Nephron progenitor cell (in vitro differentiated cells): Measurements from ENCODE around the gene ADGRB2.

Source experiments
- DNase-seq: peaks from one replicate; pipeline ENCODE4 v3.0.0; 2021
- H3K27ac Mint-ChIP-seq: 2 replicates; pipeline ENCODE4 v1.8.0; 2021; ENCODE audit warnings: mild to moderate bottlenecking, moderate library complexity, mixed read lengths
- H3K27me3 Mint-ChIP-seq: 2 replicates; pipeline ENCODE4 v1.8.0; 2021; ENCODE audit warnings: mild to moderate bottlenecking, low read depth, mixed read lengths; ENCODE audit not compliant: poor library complexity
- H3K36me3 Mint-ChIP-seq: 2 replicates; pipeline ENCODE4 v1.8.0; 2021; ENCODE audit warnings: low read depth, mixed read lengths
- H3K4me1 Mint-ChIP-seq: 2 replicates; pipeline ENCODE4 v1.8.0; 2021; ENCODE audit warnings: mixed read lengths
- H3K4me3 Mint-ChIP-seq: 2 replicates; pipeline ENCODE4 v1.8.0; 2021; ENCODE audit warnings: mild to moderate bottlenecking, moderate library complexity, mixed read lengths
- H3K9me3 Mint-ChIP-seq: 2 replicates; pipeline ENCODE4 v1.8.0; 2021; ENCODE audit warnings: mild to moderate bottlenecking, moderate library complexity, mixed read lengths
- CTCF ChIP-seq: fragments of 200-600 bp; sonication (generic); IDR thresholded peaks from 2 replicates; pipeline ENCODE4 v1.5.0; 2021; ENCODE audit warnings: antibody characterized with exemption

ADGRB2 gene

DNA sequence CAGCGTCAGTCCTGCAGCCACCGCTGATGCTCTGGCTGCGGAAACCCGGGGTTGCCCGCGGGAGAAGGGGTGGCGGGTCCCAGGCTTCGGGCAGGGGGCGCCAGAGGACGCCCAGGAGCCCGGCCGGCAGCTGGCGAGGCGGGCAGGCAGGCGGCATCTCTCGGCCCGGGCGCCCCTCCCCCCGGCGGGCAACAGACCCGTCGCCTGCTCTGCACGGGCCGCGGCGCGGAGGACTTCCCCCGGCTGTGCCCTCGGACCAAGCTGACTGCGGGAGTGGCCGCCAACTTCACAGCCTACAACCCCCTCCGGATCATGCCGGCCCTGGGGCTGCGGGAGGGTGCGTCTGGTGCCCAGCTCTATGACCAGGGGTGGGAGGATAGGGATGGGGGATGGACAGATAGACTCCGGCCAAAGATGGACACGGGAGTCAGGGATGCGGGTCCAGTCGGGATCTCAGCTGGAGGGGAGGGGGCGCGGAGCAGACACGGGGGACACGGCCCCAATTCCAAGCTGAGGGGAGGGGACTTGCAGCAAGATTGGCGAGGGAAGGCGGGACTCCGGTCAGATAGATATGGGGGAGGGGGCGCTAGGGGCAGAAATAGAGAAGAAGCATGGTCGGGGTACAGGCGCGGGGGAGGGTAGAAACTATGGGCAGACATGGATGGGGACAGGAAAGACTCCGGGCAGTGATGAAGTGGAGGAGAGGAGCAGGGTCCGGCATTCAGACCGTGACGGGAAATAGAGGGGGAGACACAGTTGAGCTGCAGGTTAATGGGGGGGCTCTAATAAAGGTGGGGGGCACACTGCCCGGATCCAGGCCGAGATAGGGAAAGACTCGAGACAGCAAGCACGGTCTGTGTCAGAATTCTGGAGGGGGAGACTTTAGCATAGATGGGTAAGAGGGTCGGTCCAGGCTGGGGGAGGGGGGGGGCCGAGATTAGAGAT lies 1.1 kb downstream of the ADGRB2 start:
- no peaks in the 10 kb centered on the region for H3K9me3 Mint-ChIP-seq
- H3K4me1 Mint-ChIP-seq, result peaks cover 75% of the 10 kb centered on the region
- H3K36me3 Mint-ChIP-seq, result no peaks in the 10 kb centered on the region
- H3K4me3 Mint-ChIP-seq, result peak overlapping the region; percentile 85
- peak; percentile 70 for TF ChIP-seq CTCF
- DNase-seq, result peak; percentile 89
- H3K27me3 Mint-ChIP-seq, result peaks cover 39% of the 10 kb centered on the region
- H3K27ac Mint-ChIP-seq, result no peak overlapping the region

GRCh38 chr1:31762323-31762722 lies 1.8 kb downstream of the ADGRB2 start:
- TF ChIP-seq CTCF, result no peak
- H3K9me3 Mint-ChIP-seq, result no peaks in the 10 kb centered on the region
- H3K27me3 Mint-ChIP-seq, result peaks cover 35% of the 10 kb centered on the region
- no peak overlapping the region for H3K27ac Mint-ChIP-seq
- DNase-seq, result no peak
- peaks cover 72% of the 10 kb centered on the region for H3K4me1 Mint-ChIP-seq
- H3K36me3 Mint-ChIP-seq, result no peaks in the 10 kb centered on the region
- peak overlapping the region; percentile 65 for H3K4me3 Mint-ChIP-seq

DNA sequence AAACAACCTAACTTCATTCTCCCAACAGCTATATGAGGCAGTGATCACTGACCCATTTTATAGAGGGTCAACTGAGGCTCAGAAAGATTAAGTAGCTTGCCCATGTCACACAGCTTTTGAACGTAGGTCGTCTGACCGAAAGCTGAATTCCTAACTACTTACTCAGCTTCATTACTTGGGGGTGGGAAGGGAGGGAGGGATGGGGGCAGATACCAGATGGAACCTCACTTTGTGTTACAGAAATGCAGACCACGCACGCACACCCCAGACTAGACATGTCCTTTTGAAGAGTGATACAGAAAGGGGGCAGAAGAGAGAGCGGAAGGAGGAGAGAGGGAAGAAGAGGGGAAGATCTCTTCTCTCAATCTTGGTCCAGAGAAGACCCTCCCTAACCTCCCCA lies 2.3 kb downstream of the ADGRB2 start:
- Mint-ChIP-seq H3K9me3 (no peaks in the 10 kb centered on the region), H3K36me3 (no peaks in the 10 kb centered on the region), H3K27me3 (peaks cover 36% of the 10 kb centered on the region), H3K27ac (no peak overlapping the region), H3K4me3 (peak overlapping the region; percentile 67), H3K4me1 (peaks cover 68% of the 10 kb centered on the region)
- no peak for TF ChIP-seq CTCF
- DNase-seq, result no peak

DNA sequence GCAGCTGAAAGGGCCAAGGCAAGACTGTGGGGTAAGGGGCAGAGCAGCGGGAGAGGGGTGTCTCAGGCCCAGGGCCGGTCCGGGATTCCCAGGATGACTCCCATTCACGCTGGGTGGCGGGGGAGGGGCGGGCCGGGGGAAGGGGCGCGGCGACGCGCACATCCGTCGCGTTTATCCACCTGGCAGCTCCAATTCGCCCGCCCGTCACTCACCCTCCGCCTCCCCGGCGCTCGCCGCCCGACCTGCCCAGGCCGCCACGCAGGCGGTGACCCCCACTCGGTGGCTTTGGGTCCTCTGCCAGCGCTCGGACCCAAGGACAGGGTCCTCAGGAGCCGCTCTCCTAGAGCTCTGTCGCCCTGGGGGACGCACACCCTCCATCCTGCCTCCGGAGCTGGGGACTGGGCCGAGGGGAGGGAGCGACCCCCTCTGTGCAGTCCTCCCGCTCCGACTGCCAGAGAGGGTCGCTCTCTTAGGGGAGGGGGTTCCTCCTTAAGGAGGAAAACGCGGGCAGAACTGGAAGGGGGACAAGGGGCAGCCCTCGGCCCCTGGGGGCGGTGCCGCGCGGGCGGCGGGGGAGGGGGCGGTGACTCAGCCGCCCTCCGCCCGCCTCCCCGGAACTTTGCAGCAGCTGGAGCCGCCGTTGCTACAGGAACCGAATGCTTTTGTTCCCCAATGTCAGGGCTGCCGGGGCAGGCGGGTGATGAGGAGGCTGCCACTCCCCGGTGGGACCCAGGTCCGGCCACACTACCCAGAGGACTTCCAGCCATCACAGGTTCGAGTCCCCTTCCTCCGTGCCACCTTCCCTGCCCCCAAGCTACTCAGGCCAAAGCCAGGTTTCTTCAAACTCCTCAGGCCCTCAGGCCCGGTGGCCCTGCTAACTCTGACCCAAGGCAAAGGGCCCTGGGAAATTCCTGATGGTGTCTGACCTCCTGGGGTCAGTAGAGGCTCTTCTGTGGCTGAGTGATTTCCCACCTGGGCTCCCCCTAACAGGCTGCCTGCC lies 3.4 kb downstream of the ADGRB2 start:
- Mint-ChIP-seq H3K4me1 (peaks cover 57% of the 10 kb centered on the region), H3K9me3 (no peaks in the 10 kb centered on the region), H3K4me3 (peak overlapping the region; percentile 67), H3K27ac (no peak overlapping the region), H3K36me3 (no peaks in the 10 kb centered on the region), H3K27me3 (peaks cover 37% of the 10 kb centered on the region)
- peak; percentile 73 for DNase-seq
- no peak for TF ChIP-seq CTCF

DNA sequence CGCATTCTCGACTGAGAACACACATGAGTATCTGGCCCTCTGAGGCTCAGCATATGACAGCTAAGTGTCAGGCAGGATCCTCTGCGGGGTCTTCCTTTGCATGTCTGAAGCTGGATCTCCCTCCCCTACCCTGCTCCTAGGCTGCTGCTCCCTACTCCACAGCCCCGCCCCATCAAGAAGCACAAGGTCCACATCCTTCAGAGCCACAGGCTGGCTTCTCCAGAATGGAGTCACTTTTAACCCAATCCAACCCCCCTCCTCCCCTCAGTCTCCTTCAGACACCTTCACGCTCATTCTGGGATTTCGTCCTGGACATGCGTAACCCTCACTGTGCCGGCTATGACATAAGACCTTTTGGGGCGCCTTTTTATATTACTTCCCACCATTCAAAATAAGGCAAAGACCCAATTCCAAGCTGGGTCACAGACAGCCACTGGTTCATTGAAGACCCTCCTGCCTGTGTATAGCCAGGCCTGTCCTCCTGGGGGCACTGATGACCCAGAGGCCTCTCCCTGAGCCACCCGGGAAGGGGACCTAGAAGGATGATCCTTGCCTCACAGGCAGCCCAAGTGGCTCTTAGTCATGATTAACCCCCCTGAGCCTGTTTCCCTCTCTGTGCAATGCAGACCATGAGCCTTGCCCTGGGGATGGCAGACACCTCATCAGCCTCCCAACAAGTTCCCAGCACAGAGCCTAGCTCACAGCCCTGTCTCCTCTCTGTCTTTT lies 4.7 kb downstream of the ADGRB2 start:
- H3K9me3 Mint-ChIP-seq, result no peaks in the 10 kb centered on the region
- peak overlapping the region; percentile 62 for H3K4me3 Mint-ChIP-seq
- peaks cover 61% of the 10 kb centered on the region for H3K4me1 Mint-ChIP-seq
- H3K36me3 Mint-ChIP-seq, result no peaks in the 10 kb centered on the region
- peak overlapping the region; percentile 41 for H3K27ac Mint-ChIP-seq
- no peak for TF ChIP-seq CTCF
- H3K27me3 Mint-ChIP-seq, result peaks cover 24% of the 10 kb centered on the region
- no peak for DNase-seq
